ENCODE results near the gene PTPRN.

DNA sequence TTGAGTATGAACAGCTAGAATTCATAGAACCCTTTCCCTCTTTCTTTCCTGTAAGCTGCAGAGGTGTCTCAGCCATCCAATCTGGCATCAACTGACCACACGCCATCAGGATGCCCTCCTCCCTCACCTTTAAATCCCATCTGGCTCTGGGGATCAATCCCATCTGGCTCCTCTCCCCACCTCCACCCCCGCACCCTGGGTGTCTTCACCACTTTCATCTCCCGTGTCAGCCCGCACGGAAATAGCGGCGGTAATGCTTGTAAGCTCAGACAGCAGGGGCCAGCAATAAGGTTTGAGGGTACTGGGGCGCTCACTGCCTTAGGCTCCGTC lies 56.7 kb downstream of the PTPRN start:
- TF ChIP-seq EP300 (IDR thresholded peaks at IDR 0.05) = no peak
- TF ChIP-seq CTCF (IDR thresholded peaks at IDR 0.05) = no peak
- TF ChIP-seq POLR2A (IDR thresholded peaks at IDR 0.05) = no peak

Measured in suprapubic skin (tissue), 3 donors.